Ascending aorta (tissue), 2 donors: Measurements from ENCODE around the gene NCOA3. TPM values are rescaled to one million over a fixed set of nuclear protein-coding genes. Genes with fewer than 3 reads are reported as not detected.

Source experiments
- DNase-seq, 2 donors: peaks; one replicate each; pipeline ENCODE4 v3.0.0-alpha.2; 2019; ENCODE audit warnings: low spot score in 2 of 2
- H3K27ac ChIP-seq, 2 donors: fragments of 200-600 bp; sonication (generic); one replicate each; pipeline ENCODE4 v1.5.1; 2016 to 2017; ENCODE audit warnings: mild to moderate bottlenecking in 1 of 2
- H3K27me3 ChIP-seq: fragments of 200-600 bp; sonication (generic); one replicate; pipeline ENCODE4 v1.5.1; 2017
- H3K36me3 ChIP-seq, 2 donors: fragments of 200-600 bp; sonication (generic); one replicate each; pipeline ENCODE4 v1.5.1; 2016
- H3K4me1 ChIP-seq, 2 donors: fragments of 200-600 bp; sonication (generic); one replicate each; pipeline ENCODE4 v1.5.1; 2016 to 2017; ENCODE audit warnings: mild to moderate bottlenecking in 1 of 2
- H3K4me3 ChIP-seq, 2 donors: fragments of 200-600 bp; sonication (generic); one replicate each; pipeline ENCODE4 v1.5.1; 2016 to 2017; ENCODE audit warnings: mild to moderate bottlenecking in 1 of 2
- H3K9me3 ChIP-seq, 2 donors: fragments of 200-600 bp; sonication (generic); one replicate each; pipeline ENCODE4 v1.5.1; 2016
- intact Hi-C: fragments of 100-400 bp; cut with DNase I; formaldehyde crosslinking; loops from one replicate; pipeline ENCODE4 v1.15.1; 2023
- total RNA-seq: library from RNA; depleted of rRNA; stranded (reverse); fragments of >200 nt; gene quantifications from one replicate; pipeline ENCODE4 v1.1.0, GENCODE V29; 2016
- TF ChIP-seq, protein P1 (sequence below), 3 experiments: fragments of 200-600 bp in 2 of 3; fragments of 450-650 bp in 1 of 3; sonication (generic) in 2 of 3; IDR thresholded peaks; one replicate each; pipeline ENCODE4 v1.5.1; 2016 to 2019; ENCODE audit warnings: antibody characterized with exemption in 3 of 3, mild to moderate bottlenecking in 1 of 3, moderate library complexity in 1 of 3

The NCOA3 gene
- 26.3 TPM for total RNA-seq

DNA sequence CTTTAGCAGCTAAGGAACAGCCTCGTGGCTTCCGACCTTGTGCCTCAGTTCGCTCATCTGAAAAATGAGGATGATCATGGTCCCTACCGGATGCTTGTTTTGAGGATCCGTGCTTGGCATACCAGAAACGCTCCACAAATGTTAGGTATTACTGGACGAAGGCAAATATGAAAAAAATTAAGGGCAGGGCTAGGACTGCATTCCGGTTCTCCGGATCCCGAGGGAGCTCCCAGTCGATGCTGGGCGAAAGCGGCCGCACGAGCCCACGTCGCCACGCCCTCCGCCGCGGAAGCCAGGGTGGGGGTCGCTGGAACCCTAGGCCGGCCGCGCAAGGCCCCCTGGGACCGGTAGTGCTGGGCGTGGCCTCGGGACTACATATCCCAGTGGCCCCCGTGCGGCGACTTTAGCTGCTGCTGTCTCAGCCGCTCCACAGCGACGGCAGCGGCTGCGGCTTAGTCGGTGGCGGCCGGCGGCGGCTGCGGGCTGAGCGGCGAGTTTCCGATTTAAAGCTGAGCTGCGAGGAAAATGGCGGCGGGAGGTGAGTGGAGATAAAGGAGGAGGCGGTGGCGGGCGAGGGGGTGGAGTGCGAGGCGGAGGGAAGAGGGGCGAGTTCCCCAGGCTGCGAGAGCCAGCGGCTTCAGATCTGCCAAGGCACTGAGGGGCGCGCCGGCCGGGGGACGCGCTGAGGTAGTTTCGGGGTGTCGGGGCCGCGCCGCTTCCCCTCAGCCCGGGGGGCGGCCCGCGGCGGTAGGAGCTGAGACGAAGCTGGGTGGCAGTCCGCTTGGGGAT, at the start of gene NCOA3:
Gene NCOA3 (plus strand): TSS at position 406 of the 789 bp plus-strand sequence. CDS start 120,361 bp downstream, outside the sequence.
- Histone ChIP-seq H3K36me3 (no peaks in the 10 kb centered on the region), H3K27me3 (no peaks in the 10 kb centered on the region), H3K9me3 (no peaks in the 10 kb centered on the region), H3K4me3 (peak within 1 kb of the TSS; percentile 76 to 98), H3K27ac (peak within 1 kb of the TSS; percentile 91 to 98), H3K4me1 (peaks cover 0 to 12% of the 10 kb centered on the region in 2 donors)
- intact Hi-C loops = loop anchor here (2.0 to 10.0 kb wide), 6 partner anchors 37 to 307 kb away; no protein-coding TSS in a partner anchor
- DNase-seq = peak; percentile 65 to 96
- TF ChIP-seq, protein P1, sequence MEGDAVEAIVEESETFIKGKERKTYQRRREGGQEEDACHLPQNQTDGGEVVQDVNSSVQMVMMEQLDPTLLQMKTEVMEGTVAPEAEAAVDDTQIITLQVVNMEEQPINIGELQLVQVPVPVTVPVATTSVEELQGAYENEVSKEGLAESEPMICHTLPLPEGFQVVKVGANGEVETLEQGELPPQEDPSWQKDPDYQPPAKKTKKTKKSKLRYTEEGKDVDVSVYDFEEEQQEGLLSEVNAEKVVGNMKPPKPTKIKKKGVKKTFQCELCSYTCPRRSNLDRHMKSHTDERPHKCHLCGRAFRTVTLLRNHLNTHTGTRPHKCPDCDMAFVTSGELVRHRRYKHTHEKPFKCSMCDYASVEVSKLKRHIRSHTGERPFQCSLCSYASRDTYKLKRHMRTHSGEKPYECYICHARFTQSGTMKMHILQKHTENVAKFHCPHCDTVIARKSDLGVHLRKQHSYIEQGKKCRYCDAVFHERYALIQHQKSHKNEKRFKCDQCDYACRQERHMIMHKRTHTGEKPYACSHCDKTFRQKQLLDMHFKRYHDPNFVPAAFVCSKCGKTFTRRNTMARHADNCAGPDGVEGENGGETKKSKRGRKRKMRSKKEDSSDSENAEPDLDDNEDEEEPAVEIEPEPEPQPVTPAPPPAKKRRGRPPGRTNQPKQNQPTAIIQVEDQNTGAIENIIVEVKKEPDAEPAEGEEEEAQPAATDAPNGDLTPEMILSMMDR (IDR thresholded peaks at IDR 0.05) = peak; percentile 59 to 68 (median 60)

DNA sequence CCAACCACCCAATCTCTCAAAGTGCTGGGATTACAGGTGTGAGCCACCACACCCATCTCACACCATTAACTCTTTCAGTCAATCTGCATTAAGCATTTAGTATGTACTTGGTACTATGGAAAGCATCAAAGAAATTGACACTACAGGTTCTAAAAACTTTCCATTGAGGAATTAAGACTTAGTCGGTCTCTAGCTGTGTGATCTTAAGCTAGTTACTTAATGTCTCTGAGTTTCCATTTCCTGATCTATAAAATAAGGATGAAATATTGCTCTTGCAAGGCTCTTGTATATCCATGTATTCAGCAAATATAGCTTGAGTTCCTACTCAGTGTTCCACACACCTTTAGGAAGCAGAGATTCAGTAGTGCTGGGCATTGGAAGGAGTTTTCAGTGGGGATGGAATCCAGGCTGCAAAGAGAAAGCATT, 48.9 kb upstream of the NCOA3 start:
- H3K27ac ChIP-seq = peak overlapping the region; percentile 57 to 59
- intact Hi-C loops = loop anchor here (5.0 kb wide), 1 partner anchor 40 kb away; no protein-coding TSS in a partner anchor
- no peaks in the 10 kb centered on the region for H3K36me3 ChIP-seq
- no peak for DNase-seq
- H3K4me3 ChIP-seq = no peak overlapping the region
- H3K9me3 ChIP-seq = no peaks in the 10 kb centered on the region
- H3K27me3 ChIP-seq = no peaks in the 10 kb centered on the region
- H3K4me1 ChIP-seq = peaks cover 0 to 4% of the 10 kb centered on the region in 2 donors
- TF ChIP-seq, protein P1 (IDR thresholded peaks at IDR 0.05) = no peak

DNA sequence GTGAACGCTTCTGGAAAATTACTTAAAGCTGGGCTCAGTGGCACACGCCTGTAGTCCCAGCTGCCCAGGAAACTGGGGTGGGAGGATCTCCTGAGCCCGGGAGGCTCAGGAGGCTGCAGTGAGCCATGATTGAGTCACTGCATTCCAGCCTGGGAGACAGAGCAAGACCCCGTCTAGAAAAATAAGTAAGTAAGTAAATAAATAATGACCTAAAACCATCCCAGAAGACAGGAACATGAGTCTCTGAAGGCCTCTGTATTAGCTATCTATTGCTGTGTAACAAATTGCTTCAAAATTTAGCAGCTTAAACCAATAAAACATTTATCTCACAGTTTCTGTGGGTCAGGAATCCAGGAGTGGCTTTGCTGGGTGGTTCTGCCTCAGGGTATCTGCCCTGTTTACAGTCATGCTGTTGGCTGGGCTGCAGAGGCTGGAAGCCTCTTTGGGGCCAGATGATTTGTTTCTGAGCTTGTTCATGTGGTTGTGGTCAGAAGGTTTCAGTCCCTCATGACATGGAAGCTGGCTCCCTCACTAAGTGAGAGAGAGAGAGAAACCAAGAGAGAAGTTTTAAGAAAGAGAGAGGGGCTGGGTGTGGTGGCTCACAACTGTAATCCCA, 48.4 kb upstream of the NCOA3 start:
- TF ChIP-seq, protein P1 (IDR thresholded peaks at IDR 0.05) = no peak
- Histone ChIP-seq H3K27ac (peak overlapping the region; percentile 57 to 59), H3K9me3 (no peaks in the 10 kb centered on the region), H3K4me3 (no peak overlapping the region), H3K27me3 (no peaks in the 10 kb centered on the region), H3K36me3 (no peaks in the 10 kb centered on the region), H3K4me1 (peaks cover 0 to 4% of the 10 kb centered on the region in 2 donors)
- DNase-seq = peak in 1 of 2 donors; percentile 70
- intact Hi-C loops = loop anchor here (5.0 kb wide), 1 partner anchor 41 kb away; no protein-coding TSS in a partner anchor

DNA sequence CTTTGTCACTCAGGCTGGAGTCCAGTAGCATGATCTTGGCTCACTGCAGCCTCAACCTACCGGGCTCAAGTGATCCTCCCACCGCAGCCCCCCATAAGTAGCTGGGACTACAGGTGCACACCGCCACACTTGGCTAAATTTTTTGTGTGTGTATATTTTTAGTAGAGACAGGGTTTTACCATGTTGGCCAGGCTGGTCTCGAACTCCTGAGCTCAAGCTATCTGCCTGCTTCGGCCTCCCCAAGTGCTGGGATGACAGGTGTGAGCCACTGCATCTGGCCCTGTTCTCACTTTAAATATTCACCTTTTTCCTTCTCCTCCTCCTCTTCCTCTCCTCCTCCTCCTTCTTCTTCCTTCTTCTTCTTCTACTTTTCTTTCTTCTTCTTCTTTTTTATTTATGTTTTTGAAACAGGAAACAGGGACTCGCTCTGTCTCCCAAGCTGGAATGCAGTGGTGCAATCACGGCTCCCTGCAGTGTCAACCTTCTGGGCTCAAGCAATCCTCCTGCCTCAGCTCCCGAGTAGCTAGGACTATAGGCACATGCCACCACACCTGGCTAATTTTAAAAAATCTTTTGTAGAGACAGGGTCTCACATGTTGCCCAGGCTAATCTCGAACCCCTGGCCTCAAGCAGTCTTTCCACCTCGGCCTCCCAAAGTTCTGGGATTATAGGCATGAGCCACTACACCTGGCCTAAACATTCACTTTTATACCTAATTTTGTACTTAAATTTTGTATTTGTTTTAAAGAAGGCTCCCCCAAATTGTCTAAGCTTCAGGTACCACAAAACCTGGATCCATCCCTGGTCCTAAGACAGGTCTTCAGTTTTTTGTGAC, 47.2 kb upstream of the NCOA3 start:
- H3K9me3 ChIP-seq = no peaks in the 10 kb centered on the region
- H3K4me1 ChIP-seq = peaks cover 0 to 4% of the 10 kb centered on the region in 2 donors
- no peaks in the 10 kb centered on the region for H3K27me3 ChIP-seq
- H3K4me3 ChIP-seq = no peak overlapping the region
- TF ChIP-seq, protein P1 (IDR thresholded peaks at IDR 0.05) = no peak
- no peak overlapping the region for H3K27ac ChIP-seq
- intact Hi-C loops = loop anchor here (5.0 kb wide), 1 partner anchor 42 kb away; no protein-coding TSS in a partner anchor
- DNase-seq = no peak
- no peaks in the 10 kb centered on the region for H3K36me3 ChIP-seq
